ENCODE data around the gene GCK.
"Not testable (repeated sequence)": the region's sequence is repeated elsewhere in the genome, so short reads cannot be mapped to it uniquely, and the experiment has no call there.

Gene GCK

GRCh38 chr7:44176486-44176885, 12.8 kb downstream of the GCK start:
- no peak for DNase-seq

GRCh38 chr7:44175730-44176129, 13.5 kb downstream of the GCK start:
- no peak for DNase-seq

GRCh38 chr7:44174694-44174948, 14.6 kb downstream of the GCK start:
- not testable (repeated sequence) for DNase-seq

DNA sequence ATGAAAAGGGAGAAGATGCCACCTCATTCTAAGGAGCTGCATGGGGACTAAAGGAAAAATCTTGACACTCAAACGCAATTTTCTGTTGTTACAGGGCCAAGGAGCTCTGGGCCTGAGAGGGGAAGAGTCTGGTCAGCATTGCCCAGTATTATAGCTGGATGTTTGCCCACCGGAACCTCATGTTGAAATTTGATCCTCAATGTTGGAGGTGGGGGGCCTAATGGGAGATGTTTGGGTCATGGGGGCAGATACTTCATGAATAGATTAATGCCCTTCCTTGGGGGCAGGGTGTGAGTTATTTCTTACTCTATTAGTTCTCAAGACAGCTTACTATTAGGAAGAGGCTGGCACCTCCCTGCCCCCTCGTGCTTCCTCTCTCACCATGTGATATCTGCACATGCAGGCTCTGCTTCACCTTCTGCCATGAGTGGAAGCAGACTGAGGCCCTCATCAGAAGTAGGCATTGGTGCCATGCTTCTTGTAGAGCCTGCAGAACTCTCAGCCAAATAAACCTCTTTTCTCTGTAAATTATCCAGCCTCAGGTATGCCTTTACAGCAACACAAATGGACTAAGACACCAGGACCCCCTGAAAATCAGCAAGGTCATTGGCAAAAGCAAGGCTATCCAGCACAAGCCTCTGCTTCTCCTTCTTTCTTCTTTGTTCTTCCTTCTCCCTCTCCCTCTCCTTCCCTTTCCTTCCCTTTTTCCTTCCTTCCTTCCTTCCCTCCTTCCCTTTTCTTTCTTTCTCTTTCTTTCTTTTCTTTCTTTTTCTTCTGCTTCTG, 15.1 kb downstream of the GCK start:
- DNase-seq, result no peak

GRCh38 chr7:44172803-44173424, 16.3 kb downstream of the GCK start:
- DNase-seq, result peak in 2 of 3 experiments; percentile 42 to 78

- no peak for DNase-seq
Measured at GRCh38 chr7:44172352-44172751, 16.9 kb downstream of the GCK start.

GRCh38 chr7:44171901-44172300, 17.3 kb downstream of the GCK start:
- not testable (repeated sequence) for DNase-seq

DNA sequence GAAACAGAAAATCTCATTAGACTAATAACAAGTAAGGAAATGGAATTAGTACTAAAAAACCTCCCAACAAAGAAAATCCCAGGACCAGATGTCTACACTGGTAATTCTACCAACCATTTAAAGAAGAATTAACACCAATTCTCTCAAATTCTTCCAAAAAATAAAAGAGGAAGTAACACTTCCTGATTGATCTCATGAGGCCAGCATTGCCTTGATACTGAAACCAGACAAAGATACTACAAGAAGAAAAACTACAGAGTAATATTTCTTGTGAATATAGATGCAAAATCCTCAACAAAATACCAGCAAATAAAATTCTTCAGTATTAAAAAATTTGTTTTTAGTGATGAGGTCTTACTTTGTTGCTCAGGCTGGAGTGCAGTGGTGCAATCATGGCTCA, 21.3 kb downstream of the GCK start:
- no peak for DNase-seq

DNA sequence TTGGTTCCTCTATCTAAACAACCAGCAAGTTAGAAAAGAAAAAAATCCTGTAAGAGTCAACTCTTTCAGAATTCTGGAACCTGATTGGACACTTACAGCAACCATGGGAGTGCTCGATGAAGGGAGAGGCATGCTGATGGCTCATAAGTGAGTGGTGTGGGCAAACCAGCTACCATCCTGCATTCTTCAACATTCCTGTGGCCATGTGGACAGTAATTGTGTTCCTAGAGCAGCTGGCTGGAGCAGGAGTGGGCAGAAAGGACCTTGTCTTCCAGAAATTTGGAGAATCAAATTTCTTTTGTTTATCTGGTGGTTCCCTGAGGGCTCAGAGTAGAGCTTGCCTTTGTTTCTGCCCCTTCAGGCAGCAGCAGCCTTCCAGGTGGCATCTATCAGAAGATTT, 25.6 kb downstream of the GCK start:
- peak in 1 of 3 experiments; percentile 29 for DNase-seq

GRCh38 chr7:44162785-44163395, 26.3 kb downstream of the GCK start:
- no peak for DNase-seq

- DNase-seq, result no peak
Measured at GRCh38 chr7:44162179-44162578, 27.1 kb downstream of the GCK start.

- DNase-seq, result no peak
Measured at GRCh38 chr7:44161371-44161770, 27.9 kb downstream of the GCK start.

DNA sequence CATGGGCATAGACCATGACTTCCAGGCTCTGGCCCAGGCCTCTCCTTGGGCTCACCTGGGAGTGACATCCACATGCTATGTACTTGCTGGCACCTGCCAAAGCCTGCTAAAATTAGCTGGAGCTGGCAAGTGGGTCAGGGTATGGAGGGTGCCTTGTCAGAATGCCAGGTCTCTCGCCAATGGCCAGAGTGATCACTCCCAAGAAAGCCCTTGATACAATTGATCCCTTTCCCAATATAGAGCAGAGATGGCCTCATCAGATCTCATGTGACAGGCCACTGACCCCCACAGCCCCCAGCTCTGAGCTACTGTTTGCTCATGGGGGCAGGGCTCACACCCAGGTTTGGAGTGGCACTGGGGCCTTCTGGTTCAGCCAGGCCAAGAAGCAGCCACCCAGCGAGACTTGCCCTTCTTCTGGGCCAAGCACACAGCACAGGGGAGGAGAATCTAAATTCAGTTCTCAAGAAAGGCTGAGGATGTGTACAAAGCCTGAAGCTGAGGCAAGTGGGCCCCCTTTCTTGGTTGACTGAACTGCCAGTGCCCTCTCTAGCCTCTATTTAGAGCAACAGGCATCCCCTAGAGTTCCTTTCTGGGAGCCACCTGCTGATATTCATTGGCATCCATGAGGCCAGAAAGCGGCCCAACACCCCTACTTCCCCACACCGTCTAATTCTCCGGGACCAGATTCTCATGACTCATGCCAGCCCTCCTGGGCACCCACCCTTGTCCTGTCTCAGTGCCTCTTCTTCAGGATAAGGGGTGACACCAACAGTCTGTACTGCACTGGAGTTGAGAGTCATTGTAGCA, 29.2 kb downstream of the GCK start:
- DNase-seq, result no peak

GRCh38 chr7:44158873-44159631, 30.2 kb downstream of the GCK start:
- no peak for DNase-seq

DNA sequence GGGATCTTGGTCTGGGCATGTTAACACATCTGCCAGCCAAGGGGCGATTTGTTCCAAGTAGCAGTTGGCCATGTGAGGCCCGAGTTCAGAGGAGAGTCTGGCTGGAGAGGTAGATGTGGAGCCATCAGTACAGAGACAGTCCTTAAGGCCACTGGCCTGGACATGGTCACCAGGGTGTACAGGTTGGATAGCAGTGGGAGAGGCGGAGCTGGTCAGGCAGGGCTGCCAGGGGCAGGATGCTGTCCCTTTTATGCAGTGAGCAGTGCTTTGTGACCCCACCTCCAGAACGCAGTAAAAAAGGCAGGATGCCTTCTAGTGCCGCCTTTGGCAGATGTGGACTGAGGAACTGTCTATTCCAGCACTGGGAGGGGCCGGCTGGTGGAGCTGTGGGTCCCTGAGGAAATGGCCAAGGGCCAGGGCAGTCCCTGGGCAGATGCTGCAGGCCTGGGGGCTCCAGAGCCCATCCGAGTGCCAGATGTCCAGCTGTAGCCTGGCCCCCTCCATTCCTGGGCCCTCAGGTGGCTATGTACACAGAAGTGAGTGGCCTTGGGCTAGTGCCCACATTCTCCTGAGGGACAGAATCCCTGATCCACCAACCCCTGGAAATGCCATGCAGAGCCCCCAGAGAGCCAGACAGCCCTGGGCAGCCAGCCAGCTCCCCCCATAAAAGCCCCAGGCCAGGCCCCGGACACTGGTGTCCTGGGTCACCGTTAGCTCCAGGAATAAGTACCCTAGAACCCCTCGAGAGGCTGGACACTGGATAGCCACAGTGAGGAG, 31.0 kb downstream of the GCK start:
- no peak for DNase-seq

DNA sequence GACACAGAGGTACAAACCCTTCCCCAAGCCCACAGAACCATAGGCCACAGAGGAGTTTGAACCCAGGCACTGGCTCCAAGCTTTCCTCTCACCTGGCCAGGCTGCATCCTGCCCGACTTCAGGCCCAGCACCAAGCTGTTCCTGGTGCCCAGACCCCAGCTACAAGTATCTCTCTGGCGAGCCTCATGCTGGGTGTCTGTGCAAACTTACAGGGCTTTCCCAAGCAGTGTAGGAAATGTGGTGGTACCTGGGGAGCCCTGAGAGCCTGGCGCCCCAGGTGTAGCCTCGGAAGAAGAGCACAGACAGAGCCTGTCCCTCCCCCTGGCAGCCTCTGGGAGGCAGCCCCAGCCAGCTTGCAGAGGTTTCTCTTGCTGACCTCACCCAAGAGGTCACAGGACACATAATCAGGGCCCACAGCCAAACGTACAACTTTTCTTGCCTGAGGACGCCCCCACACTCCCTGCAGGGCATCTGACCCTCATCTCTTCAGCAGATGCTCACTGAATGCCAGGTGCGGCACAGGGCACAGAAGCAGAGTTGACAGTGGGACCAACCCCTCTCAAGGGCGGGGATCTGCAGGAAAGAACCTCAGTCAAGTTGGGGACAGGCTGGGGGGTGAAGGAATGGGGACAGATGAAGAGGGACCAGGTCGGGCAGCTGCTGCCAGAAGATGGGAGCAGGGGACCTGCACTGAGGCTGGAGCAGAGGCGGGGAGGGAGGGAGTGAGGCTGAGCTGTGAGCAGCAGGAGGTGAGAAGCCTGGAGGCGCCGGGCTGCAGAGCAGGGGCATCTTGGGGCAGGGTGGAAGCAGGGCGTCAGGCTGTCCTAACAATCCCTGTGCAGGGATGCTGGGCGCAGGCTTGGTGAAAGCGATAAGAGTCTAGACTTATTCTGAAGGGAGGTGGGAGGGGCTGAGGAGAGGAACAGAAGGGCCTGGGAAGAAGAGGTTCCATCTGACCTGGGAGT, 31.8 kb downstream of the GCK start:
- peak in 2 of 3 experiments; percentile 14 to 54 for DNase-seq

DNA sequence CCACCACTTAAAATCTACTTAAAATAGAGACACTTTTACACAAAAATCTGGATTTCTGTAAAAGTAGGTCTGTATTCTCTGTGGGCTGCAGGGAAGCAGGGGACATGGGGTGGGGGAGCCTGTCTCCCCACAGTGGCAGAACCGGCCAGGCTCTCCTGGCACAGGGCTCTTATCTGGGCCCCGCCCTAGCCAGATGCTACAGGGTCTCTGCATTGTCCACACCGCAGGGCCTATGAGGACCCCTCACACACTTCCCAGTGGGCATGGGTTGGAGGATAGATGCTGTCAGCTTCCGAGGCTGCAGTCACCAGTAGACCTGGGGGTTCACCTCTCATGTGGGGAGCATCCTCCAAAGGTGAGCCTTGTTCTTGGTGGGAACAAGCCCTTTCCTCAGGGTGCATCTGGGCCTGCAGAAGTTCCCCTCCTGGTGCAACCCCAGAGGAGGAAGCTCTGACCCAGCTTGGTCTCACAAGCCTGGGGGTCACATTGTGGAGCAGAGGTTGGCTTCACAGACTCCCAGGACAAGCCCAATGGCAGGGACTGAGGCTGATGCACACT, 32.7 kb downstream of the GCK start:
- no peak for DNase-seq

DNA sequence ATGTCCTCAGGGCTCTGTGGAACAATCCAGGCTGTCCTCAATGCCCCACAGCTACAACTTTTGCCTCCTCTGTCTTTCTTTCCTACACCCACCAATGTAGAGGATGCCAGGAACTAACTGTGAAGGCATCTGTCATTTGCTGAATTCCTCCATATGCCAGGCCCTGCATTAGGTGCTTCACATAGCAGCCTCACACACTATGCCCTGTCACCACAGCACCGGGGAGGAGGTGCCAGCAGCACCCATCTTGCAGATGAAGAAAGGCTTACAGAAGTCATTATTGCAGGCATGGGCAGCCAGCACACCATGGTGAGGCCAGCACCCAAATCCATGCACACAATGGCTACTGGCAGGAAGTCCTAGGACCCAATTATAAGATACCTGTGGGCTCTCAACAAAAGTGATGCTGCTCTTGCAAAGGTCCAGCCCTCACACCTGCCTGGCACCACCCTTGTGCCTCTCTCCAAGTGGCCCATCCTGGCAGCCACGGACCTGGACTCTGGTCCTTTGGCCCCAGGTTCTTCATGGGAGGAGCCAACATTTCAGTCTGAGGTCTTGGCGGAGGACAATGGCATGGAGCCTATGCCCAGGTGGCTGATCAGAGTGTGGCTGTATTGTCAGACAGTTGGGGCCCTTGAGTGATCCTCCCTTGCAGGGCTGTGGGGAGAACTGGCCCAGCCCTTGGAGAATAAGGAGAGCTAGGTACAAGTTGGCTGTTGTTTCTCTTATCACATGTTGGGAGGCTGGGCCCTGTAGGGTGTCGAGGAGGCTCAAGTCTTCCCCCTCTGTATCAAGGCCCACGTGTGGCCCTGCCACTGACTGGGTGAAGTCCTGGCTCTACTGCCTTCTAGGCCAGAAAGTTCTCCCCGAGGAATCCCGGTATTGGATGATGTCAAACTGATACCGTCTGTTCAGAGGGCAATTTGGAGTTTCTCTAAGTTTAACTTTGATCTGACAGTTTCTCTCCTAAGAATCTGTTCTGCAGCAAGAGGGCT, 33.8 kb downstream of the GCK start:
- no peak for DNase-seq

GRCh38 chr7:44154703-44155102, 34.5 kb downstream of the GCK start:
- DNase-seq, result no peak
